UCSD-AML1 (cell line): Measurements from ENCODE around the gene SULT2B1.
A peak's percentile ranks its signal among the peaks of the same experiment; 100 is the strongest.
"Not testable (repeated sequence)": the region's sequence is repeated elsewhere in the genome, so short reads cannot be mapped to it uniquely, and the experiment has no call there.

Source experiments
- DNase-seq: peaks from one replicate; lab custom pipeline; 2025; ENCODE audit not compliant: unreplicated experiment; lab: John Stamatoyannopoulos, UW

Gene SULT2B1

GRCh38 chr19:48551437-48552302 lies at the start of gene SULT2B1:
Gene SULT2B1 (plus strand): TSS chr19:48552172. CDS start chr19:48552253, 81 bp downstream.
- DNase-seq: no peak

GRCh38 chr19:48502350-48503018 lies 49.5 kb upstream of the SULT2B1 start:
- DNase-seq: no peak

- DNase-seq: no peak
Measured at GRCh38 chr19:48506138-48506733, 45.7 kb upstream of the SULT2B1 start.

GRCh38 chr19:48507911-48508439 lies 44.0 kb upstream of the SULT2B1 start:
- DNase-seq: no peak

- no peak for DNase-seq
Measured at GRCh38 chr19:48508729-48509411, 43.1 kb upstream of the SULT2B1 start.

GRCh38 chr19:48509467-48510194 lies 42.3 kb upstream of the SULT2B1 start:
- no peak for DNase-seq

- peak; percentile 43 for DNase-seq
Measured at GRCh38 chr19:48510421-48511268, 41.3 kb upstream of the SULT2B1 start.

- DNase-seq: no peak
Measured at GRCh38 chr19:48511321-48511731, 40.6 kb upstream of the SULT2B1 start.

- peak; percentile 19 for DNase-seq
Measured at GRCh38 chr19:48511800-48512503, 40.0 kb upstream of the SULT2B1 start, which contains the start of gene LMTK3. Gene LMTK3 (minus strand): TSS chr19:48511835. CDS start chr19:48511576, 259 bp downstream.

GRCh38 chr19:48512504-48513288 lies 39.3 kb upstream of the SULT2B1 start:
- DNase-seq: no peak

GRCh38 chr19:48513289-48514122 lies 38.5 kb upstream of the SULT2B1 start:
- DNase-seq: peak; percentile 67

GRCh38 chr19:48514123-48514458 lies 37.9 kb upstream of the SULT2B1 start:
- no peak for DNase-seq

GRCh38 chr19:48516536-48516935 lies 35.4 kb upstream of the SULT2B1 start:
- DNase-seq: no peak

GRCh38 chr19:48518207-48518606 lies 33.8 kb upstream of the SULT2B1 start:
- DNase-seq: no peak

GRCh38 chr19:48519426-48519825 lies 32.5 kb upstream of the SULT2B1 start:
- DNase-seq: not testable (repeated sequence)

- DNase-seq: no peak
Measured at GRCh38 chr19:48520134-48520533, 31.8 kb upstream of the SULT2B1 start.

- DNase-seq: no peak
Measured at GRCh38 chr19:48524221-48524620, 27.8 kb upstream of the SULT2B1 start.
